ENCODE data around the gene YKT6. TPM values are rescaled to one million over a fixed set of nuclear protein-coding genes. Genes with fewer than 3 reads are reported as not detected.

Gene YKT6
- total RNA-seq, 1 donor from 2014 or later = 36.1 TPM

DNA sequence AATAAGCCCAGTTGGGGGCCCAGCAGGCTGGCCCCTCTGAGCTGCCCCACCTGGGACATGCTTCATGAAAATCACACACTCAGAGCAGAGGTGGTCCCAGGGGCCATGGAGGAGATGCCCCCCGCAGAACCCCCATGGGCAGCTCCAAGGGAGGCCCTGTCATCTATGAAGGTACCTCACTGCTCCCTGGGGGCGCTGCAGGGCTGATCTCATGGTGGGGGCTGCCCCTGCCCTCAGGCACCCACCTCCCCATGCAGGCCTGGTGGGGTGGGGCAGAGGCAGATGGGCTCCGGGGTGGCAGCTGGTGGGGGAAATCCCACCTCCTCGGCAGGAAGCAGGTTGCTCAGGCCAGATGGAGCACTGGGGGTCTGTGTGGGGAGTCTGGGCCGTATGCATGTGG lies 60.5 kb downstream of the YKT6 start:
- no peak for DNase-seq

DNA sequence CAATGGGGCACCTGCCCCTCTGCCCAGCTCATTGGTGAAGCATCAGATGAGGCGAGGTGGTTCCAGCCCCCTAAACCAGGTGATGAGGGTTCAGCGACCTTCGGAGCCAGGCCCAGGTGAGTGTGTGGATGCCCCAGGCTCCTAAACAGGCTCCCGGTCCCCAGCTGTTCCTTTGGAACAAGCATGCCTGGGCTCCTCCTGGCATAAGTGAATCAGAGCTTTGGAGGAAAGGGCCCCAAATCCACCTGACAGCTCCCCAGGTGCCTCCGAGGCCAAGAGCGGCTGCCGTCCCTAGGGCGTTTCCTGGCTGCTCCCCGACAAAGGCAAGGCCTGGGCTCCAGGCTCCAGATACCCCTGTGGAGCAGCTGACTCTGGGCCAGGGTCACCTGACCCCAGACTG lies 61.3 kb downstream of the YKT6 start:
- DNase-seq = no peak

DNA sequence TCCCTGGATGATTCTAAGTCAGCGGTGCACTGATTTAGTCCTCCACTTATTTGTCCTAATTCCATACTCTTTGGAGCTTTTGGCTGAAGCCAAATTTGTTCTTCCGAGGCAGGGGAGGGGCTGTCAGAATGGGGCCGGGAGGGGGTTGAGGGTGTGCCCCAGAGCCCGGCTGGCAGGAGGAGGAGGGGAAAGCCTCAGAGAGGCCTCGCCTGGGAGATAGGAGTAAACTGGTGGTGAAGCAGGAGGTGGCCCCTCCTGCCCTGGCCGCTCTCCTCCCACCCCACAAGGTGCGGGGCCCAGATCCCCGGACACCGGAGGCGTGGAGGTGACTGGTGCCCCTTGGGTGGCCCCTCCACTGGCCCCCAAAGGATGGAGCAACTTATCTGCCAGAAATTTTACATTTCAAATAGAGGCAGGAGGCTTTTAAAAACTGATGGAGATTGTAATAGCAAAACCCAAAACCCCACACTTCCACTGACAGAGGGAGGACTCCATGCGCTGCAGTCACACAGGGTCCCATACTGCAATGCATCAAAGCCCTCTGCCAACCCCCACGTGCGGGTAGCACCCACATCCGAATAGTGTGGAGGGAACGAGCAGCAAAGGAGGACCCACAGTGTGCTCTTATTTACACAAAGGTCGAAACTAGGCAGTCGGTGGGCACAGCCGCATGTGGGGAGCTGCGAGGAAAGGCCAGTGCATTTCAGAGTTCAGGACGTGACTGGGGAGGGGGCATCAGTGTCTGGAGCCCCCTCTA lies 62.7 kb downstream of the YKT6 start:
- DNase-seq = no peak

Other genes starting within 250 kb of the YKT6 start
- gene SPDYE1, start 203.1 kb upstream of the YKT6 start, total RNA-seq = 0.10 TPM
- 47.2 TPM for gene DBNL, start 156.3 kb upstream of the YKT6 start, total RNA-seq
- gene PGAM2, start 135.4 kb upstream of the YKT6 start, total RNA-seq = 45.8 TPM
- gene POLM, start 118.4 kb upstream of the YKT6 start, total RNA-seq = 10.8 TPM
- 56.3 TPM for gene AEBP1, start 96.6 kb upstream of the YKT6 start, total RNA-seq
- gene POLD2, start 77.4 kb upstream of the YKT6 start, total RNA-seq = 46.2 TPM
- 2.0 TPM for gene MYL7, start 59.6 kb upstream of the YKT6 start, total RNA-seq
- 0.79 TPM for gene GCK, start 11.5 kb upstream of the YKT6 start, total RNA-seq
- 2.2 TPM for gene CAMK2B, start 124.6 kb downstream of the YKT6 start, total RNA-seq